ENCODE measurements around the gene FOXO1.
"Not testable (repeated sequence)": the region's sequence is repeated elsewhere in the genome, so short reads cannot be mapped to it uniquely, and the experiment has no call there.

- not testable (repeated sequence) for TF ChIP-seq CTCF, POLR2A (IDR thresholded peaks at IDR 0.05)
Observed at GRCh38 chr13:40664100-40664349, 2.4 kb downstream of the FOXO1 start.

Measured in lower leg skin (tissue), 3 donors.